ENCODE results near the gene FNTB. TPM values are rescaled to one million over a fixed set of nuclear protein-coding genes. Genes with fewer than 3 reads are reported as not detected.
"Not testable (repeated sequence)": the region's sequence is repeated elsewhere in the genome, so short reads cannot be mapped to it uniquely, and the experiment has no call there.

Gene FNTB
- total RNA-seq, 1 experiment from 2014 or later: 14.2 TPM

DNA sequence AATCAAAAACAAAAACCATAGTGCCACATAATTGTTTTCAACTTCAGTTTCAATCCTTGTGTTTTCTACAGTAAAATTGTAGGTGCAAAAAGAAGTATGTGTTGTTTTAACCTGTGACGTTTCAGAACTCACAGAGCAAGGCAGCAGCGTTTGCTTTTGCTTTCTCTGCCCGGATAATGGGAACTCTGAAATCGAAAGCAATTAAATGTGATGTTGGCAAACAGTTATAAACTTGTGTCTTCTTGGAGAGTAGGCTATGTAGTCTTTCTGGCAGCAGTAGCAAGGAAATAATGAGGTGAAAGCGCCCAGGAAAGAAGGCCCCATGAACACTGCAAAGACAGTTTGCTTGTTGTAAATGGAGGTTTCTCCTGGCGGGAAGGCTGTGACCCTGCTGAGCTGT is 39.1 kb downstream of the FNTB start:
- H3K27me3 Mint-ChIP-seq (ENCODE audit: low read depth): no peaks in the 10 kb centered on the region
- H3K4me3 Mint-ChIP-seq: no peak overlapping the region

DNA sequence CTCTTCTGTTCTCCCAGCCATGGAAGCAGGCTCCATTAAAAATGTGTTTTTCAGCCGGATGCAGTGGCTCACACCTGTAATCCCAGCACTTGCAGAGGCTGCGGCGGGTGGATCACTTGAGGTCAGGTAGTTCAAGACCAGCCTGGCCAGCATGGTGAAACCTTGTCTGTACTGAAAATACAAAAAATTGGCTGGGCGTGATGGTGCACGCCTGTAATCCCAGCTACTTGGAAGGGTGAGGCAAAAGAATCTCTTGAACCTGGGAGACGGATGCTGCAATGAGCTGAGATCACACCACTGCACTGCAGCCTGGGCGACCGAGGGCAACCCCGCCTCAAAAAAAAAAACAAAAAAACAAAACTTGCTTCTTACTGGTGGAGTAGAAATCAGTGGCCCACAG is 39.8 kb downstream of the FNTB start:
- Mint-ChIP-seq H3K27ac (no peak overlapping the region; the same call in 1 of the 2 replicates), H3K4me3 (no peak overlapping the region), H3K36me3 (peaks cover 10% of the 10 kb centered on the region), H3K9me3 (no peaks in the 10 kb centered on the region), H3K27me3 (ENCODE audit: low read depth) (no peaks in the 10 kb centered on the region), H3K4me1 (no peaks in the 10 kb centered on the region)
- no peak for ATAC-seq
- ChIA-PET CTCF (interaction anchor here (1.2 kb wide), 1 partner anchor 9 kb away, joined by 3 read pairs; no protein-coding TSS in a partner anchor), POLR2A (interaction anchor here (0.7 kb wide), 2 partner anchors 9 to 213 kb away, joined by 3 read pairs; no protein-coding TSS in a partner anchor)
- TF ChIP-seq SMAD3 (CRISPR knock-in tag; IDR thresholded peaks at IDR 0.05; ENCODE audit: borderline replicate concordance) (no peak), NR3C1 (CRISPR knock-in tag; conservative IDR thresholded peaks at IDR 0.05; ENCODE audit: low read depth) (no peak), HMGA2 (CRISPR knock-in tag; IDR thresholded peaks at IDR 0.05) (no peak)
- TF ChIP-seq, protein P1, sequence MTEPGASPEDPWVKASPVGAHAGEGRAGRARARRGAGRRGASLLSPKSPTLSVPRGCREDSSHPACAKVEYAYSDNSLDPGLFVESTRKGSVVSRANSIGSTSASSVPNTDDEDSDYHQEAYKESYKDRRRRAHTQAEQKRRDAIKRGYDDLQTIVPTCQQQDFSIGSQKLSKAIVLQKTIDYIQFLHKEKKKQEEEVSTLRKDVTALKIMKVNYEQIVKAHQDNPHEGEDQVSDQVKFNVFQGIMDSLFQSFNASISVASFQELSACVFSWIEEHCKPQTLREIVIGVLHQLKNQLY (CRISPR knock-in tag; IDR thresholded peaks at IDR 0.05): no peak
- no peak for DNase-seq (ENCODE audit: low spot score)

More for the DNA sequence above, 39.1 kb downstream of the FNTB start:
- CTCF ChIA-PET: interaction anchor here (0.7 to 1.2 kb wide), 2 partner anchors 10 to 185 kb away, joined by 3 read pairs; no protein-coding TSS in a partner anchor
- Mint-ChIP-seq H3K36me3 (peaks cover 10% of the 10 kb centered on the region), H3K27ac (no peak overlapping the region), H3K9me3 (no peaks in the 10 kb centered on the region), H3K4me1 (no peaks in the 10 kb centered on the region)
- POLR2A ChIA-PET: no interaction called here
- TF ChIP-seq CREB1 (CRISPR knock-in tag; IDR thresholded peaks at IDR 0.05) (no peak), ELF4 (CRISPR knock-in tag; IDR thresholded peaks at IDR 0.05; ENCODE audit: low read depth) (no peak), ZNF317 (CRISPR knock-in tag; IDR thresholded peaks at IDR 0.05; ENCODE audit: borderline replicate concordance, low read depth) (no peak), ZNF232 (CRISPR knock-in tag; IDR thresholded peaks at IDR 0.05) (no peak), PRRX2 (CRISPR knock-in tag; IDR thresholded peaks at IDR 0.05) (no peak)
- DNase-seq (ENCODE audit: low spot score): no peak
- ATAC-seq: no peak

DNA sequence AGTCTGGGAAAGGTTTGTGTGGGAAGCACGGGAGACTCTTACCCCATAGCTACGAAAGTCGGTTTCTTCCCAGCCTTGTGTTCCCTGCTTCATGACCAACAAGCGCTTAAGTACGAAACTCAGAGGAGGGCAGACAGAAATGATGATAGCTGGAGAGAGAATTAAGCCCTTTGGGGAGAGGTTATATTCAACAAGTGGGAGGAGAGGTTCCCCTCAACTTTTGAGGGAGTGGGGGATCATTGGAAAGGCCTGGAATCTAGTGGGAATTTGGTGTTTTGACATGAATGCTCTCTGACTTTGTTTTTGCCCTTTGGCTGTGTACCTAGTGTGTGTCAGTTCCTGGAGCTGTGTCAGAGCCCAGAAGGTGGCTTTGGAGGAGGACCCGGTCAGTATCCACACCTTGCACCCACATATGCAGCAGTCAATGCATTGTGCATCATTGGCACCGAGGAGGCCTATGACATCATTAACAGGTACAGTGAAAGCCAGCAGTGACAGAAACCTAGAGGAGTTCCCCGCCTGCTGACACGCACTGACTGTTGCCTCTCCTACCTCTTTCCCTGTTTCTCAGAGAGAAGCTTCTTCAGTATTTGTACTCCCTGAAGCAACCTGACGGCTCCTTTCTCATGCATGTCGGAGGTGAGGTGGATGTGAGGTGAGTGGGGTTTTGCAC is 40.6 kb downstream of the FNTB start:
- Mint-ChIP-seq H3K9me3 (no peaks in the 10 kb centered on the region), H3K4me1 (no peaks in the 10 kb centered on the region), H3K36me3 (peaks cover 14% of the 10 kb centered on the region), H3K27ac (no peak overlapping the region), H3K4me3 (no peak overlapping the region), H3K27me3 (ENCODE audit: low read depth) (no peaks in the 10 kb centered on the region)
- CTCF ChIA-PET: no interaction called here
- POLR2A ChIA-PET: no interaction called here
- TF ChIP-seq NFYB (CRISPR knock-in tag; conservative IDR thresholded peaks at IDR 0.05; ENCODE audit: low read depth) (no peak), IRF2 (CRISPR knock-in tag; IDR thresholded peaks at IDR 0.05; ENCODE audit: borderline replicate concordance, low read depth) (no peak), NFATC4 (CRISPR knock-in tag; IDR thresholded peaks at IDR 0.05) (no peak), ZNF138 (CRISPR knock-in tag; conservative IDR thresholded peaks at IDR 0.05) (no peak)
- TF ChIP-seq, protein P2, sequence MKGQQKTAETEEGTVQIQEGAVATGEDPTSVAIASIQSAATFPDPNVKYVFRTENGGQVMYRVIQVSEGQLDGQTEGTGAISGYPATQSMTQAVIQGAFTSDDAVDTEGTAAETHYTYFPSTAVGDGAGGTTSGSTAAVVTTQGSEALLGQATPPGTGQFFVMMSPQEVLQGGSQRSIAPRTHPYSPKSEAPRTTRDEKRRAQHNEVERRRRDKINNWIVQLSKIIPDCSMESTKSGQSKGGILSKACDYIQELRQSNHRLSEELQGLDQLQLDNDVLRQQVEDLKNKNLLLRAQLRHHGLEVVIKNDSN (CRISPR knock-in tag; IDR thresholded peaks at IDR 0.05): no peak
- no peak for DNase-seq (ENCODE audit: low spot score)
- ATAC-seq: no peak

DNA sequence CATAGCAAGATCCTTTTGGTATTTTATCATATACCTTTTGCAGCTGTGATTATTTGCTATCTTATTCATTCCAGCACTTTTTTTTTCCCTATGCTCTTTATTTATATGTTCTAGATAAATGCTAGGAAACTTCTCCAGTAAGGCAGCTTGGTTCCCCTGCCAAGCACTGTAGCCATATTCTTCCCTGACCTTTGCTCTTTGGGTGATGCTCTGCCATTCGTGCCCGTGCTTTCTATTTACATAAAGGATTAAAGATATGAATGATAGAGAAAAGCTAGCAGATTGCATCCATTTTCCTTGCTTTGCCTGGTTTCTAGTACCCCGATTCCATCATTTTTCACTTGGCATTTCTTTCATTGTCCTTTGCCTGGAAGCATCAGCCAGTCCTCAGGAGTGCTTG is 42.2 kb downstream of the FNTB start:
- CTCF ChIA-PET: interaction anchor here (0.8 kb wide), 1 partner anchor 10 kb away, joined by 3 read pairs; no protein-coding TSS in a partner anchor
- H3K27ac Mint-ChIP-seq: no peak overlapping the region
- H3K9me3 Mint-ChIP-seq: no peaks in the 10 kb centered on the region
- H3K27me3 Mint-ChIP-seq (ENCODE audit: low read depth): no peaks in the 10 kb centered on the region
- peaks cover 22% of the 10 kb centered on the region for H3K36me3 Mint-ChIP-seq
- TF ChIP-seq, protein P3, sequence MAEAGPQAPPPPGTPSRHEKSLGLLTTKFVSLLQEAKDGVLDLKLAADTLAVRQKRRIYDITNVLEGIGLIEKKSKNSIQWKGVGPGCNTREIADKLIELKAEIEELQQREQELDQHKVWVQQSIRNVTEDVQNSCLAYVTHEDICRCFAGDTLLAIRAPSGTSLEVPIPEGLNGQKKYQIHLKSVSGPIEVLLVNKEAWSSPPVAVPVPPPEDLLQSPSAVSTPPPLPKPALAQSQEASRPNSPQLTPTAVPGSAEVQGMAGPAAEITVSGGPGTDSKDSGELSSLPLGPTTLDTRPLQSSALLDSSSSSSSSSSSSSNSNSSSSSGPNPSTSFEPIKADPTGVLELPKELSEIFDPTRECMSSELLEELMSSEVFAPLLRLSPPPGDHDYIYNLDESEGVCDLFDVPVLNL (CRISPR knock-in tag; IDR thresholded peaks at IDR 0.05; ENCODE audit: borderline replicate concordance, low read depth): no peak
- TF ChIP-seq TEAD4 (CRISPR knock-in tag; IDR thresholded peaks at IDR 0.05) (no peak), FOXK1 (CRISPR knock-in tag; IDR thresholded peaks at IDR 0.05) (no peak)
- no peaks in the 10 kb centered on the region for H3K4me1 Mint-ChIP-seq
- DNase-seq (ENCODE audit: low spot score): no peak
- POLR2A ChIA-PET: no interaction called here
- ATAC-seq: no peak
- H3K4me3 Mint-ChIP-seq: no peak overlapping the region

DNA sequence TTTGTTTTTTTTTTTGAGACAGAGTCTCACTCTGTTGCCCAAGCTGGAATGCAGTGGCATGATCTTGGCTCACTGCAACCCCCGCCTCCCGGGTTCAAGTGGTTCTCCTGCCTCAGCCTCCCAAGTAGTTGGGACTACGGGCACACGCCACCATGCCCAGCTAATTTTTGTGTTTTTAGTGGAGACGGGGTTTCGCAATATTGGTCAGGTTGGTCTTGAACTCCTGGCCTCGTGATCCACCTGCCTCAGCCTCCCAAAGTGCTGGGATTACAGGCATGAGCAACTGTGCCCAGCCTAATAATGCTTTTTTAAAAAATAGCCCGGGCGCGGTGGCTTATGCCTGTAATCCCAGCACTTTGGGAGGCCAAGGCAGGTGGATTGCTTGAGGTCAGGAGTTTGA is 44.6 kb downstream of the FNTB start:
- H3K9me3 Mint-ChIP-seq; H3K4me3 Mint-ChIP-seq; DNase-seq (ENCODE audit: low spot score); H3K4me1 Mint-ChIP-seq; CTCF ChIA-PET; ATAC-seq; H3K27me3 Mint-ChIP-seq (ENCODE audit: low read depth); H3K27ac Mint-ChIP-seq; POLR2A ChIA-PET: not testable (repeated sequence)
- H3K36me3 Mint-ChIP-seq: peaks cover 26% of the 10 kb centered on the region
